Omental fat pad (tissue), 4 donors: Measurements from ENCODE around the gene DNAJB8. TPM values are rescaled to one million over a fixed set of nuclear protein-coding genes. Genes with fewer than 3 reads are reported as not detected.

ENCODE experiments used
- ATAC-seq: fragments of 150-250 bp; one replicate; pipeline ENCODE4 v1.9.1; 2016; ENCODE audit warnings: mild to moderate bottlenecking, moderate library complexity; ENCODE audit not compliant: low FRiP score
- DNase-seq: peaks from one replicate; pipeline ENCODE4 v3.0.0-alpha.2; 2019; ENCODE audit warnings: low spot score
- CTCF ChIP-seq, 3 donors: fragments of 450-650 bp; IDR thresholded peaks; one replicate each; pipeline ENCODE4 v1.5.1; 2016 to 2017; ENCODE audit warnings: antibody characterized with exemption in 3 of 3, mild to moderate bottlenecking in 3 of 3, moderate library complexity in 2 of 3
- total RNA-seq, 4 donors: library from RNA; depleted of rRNA; stranded (reverse); fragments of >200 nt; gene quantifications; one replicate each; pipeline ENCODE4 v1.1.0, GENCODE V29; 2016

Gene DNAJB8
- total RNA-seq, 4 donors from 2014 or later, result not detected

DNA sequence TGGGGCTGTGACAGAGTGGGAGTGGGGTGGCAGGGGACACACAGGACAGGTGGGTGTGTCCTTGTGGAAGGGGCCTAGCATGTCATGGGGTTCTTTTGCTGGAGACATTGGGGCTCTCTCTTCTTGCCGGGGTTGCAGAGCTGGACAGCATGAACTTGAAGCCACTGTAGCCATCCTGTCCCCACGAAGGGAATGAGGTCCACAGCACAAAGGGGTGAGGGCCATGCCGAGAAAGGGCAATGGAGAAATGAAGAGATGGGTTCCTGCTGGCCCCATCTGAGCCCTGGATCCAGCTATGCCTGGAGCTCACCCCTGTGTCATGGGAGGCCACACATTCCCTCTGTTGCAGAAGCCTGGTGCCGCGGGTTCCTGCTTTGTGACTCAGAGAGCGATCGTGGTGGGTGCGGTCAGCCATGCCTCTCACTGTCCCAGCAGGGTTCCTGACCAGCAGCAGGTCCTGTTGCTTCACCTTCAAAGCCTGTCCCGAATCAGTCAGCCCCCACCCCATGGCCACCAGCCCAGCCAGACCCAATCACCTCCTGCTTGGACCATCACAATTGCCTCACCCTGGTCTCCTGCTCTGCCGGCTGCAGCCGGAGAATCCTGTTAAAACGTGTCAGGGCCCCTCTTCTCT is 50.0 kb downstream of the DNAJB8 start:
- TF ChIP-seq CTCF (IDR thresholded peaks at IDR 0.05), result no peak
- no peak for ATAC-seq
- no peak for DNase-seq

- ATAC-seq (no peak), DNase-seq (no peak)
- no peak for TF ChIP-seq CTCF (IDR thresholded peaks at IDR 0.05)
Measured at GRCh38 chr3:128415773-128416577, 50.7 kb downstream of the DNAJB8 start.

- DNase-seq (no peak), ATAC-seq (no peak)
- no peak for TF ChIP-seq CTCF (IDR thresholded peaks at IDR 0.05)
Measured at GRCh38 chr3:128415200-128415772, 51.4 kb downstream of the DNAJB8 start.

DNA sequence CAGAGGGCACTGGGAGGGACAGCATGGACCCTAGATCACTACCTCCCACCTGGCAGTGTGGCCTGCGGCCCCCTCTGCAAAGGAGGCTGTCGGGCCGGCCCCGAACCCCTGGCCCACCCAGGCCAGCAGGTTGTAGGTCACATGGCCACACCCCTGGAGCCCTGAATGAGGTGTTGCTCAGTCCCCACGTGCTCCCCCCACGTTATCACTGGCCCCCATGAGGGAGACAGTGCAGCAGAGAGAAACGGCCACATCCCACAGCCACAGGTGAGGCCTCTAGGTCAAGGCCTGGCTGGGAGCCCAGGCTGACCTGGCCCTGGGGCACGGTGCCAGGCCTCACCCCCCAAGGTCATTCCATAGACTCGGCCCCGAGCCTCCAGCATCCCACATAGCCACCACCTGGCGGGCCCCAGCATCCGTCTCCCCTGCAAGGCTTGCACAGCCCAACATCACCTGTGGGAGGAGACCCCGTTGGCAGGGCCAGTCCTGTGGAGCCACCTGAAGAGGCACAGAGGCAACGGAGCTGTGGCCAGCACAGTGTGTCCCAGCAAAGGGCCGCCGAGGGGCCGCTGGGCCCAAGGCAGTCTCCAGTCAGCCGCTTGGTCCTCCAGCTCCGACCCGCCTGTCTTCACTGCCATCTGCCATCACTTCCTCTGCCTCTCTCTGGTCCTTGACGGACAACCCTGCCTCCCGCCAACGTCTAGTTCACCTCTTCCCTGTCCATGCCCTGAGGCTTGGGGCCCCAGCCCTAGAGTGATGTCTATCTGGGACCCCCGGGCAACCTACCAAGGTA is 53.1 kb downstream of the DNAJB8 start:
- DNase-seq, result no peak
- ATAC-seq, result no peak
- no peak for TF ChIP-seq CTCF (IDR thresholded peaks at IDR 0.05)

DNA sequence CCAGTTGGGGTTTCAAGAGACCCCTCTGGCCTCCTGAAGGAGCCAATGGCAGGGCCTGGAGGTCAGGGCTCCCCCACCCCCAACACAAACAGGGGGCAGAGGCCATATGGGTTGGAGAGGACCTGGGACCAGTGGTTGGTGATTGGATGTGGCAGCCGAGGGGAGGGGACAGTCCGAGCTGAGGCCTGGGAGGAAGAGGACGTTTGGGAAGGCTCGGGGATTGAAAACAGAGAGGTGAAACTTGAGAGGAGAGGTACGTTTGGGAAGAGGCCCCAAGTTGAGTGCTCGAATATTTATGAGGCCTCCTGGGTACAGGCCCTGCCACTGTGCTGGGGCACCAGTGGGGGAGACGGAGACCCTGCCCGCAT is 53.7 kb downstream of the DNAJB8 start:
- DNase-seq (no peak), ATAC-seq (no peak)
- no peak for TF ChIP-seq CTCF (IDR thresholded peaks at IDR 0.05)

Other genes starting within 250 kb of the DNAJB8 start
- gene GATA2, start 26.3 kb upstream of the DNAJB8 start, total RNA-seq, result 10 to 100 TPM in 2 of 4 donors, 1 to 10 TPM in 2; 4.2 to 32.5 (median 9.0) TPM
- 100 to 1,000 TPM; 244 to 333 (median 297) TPM for gene RPN1, start 183.9 kb upstream of the DNAJB8 start, total RNA-seq